DMS 273 (cell line): ENCODE results near the gene SCN4A.
"Not testable (repeated sequence)": the region's sequence is repeated elsewhere in the genome, so short reads cannot be mapped to it uniquely, and the experiment has no call there.

Experiments
- DNase-seq: peaks from one replicate; lab custom pipeline; 2025; ENCODE audit not compliant: unreplicated experiment; lab: John Stamatoyannopoulos, UW

The SCN4A gene

GRCh38 chr17:63986821-63987220, 14.1 kb upstream of the SCN4A start:
- DNase-seq: peak; percentile 42

GRCh38 chr17:63985387-63986140, 12.8 kb upstream of the SCN4A start:
- peak; percentile 38 for DNase-seq

GRCh38 chr17:63984651-63985386, 12.1 kb upstream of the SCN4A start:
- DNase-seq: peak; percentile 84

- peak; percentile 58 for DNase-seq
Observed at GRCh38 chr17:63984236-63984635, 11.5 kb upstream of the SCN4A start.

- DNase-seq: no peak
Observed at GRCh38 chr17:63983320-63983719, 10.6 kb upstream of the SCN4A start.

GRCh38 chr17:63982641-63983040, 9.9 kb upstream of the SCN4A start:
- DNase-seq: not testable (repeated sequence)

GRCh38 chr17:63978272-63979200, 5.8 kb upstream of the SCN4A start:
- no peak for DNase-seq

GRCh38 chr17:63976702-63977101, 4.0 kb upstream of the SCN4A start:
- no peak for DNase-seq

GRCh38 chr17:63975541-63976092, 2.9 kb upstream of the SCN4A start:
- DNase-seq: no peak

- DNase-seq: no peak
Observed at GRCh38 chr17:63974594-63975192, 2.0 kb upstream of the SCN4A start.

GRCh38 chr17:63973930-63974593, 1.3 kb upstream of the SCN4A start:
- peak; percentile 32 for DNase-seq

- no peak for DNase-seq
Observed at GRCh38 chr17:63973247-63973646, 529 bp upstream of the SCN4A start.

- DNase-seq: no peak
Observed at GRCh38 chr17:63969278-63969677, 3.4 kb downstream of the SCN4A start.

GRCh38 chr17:63967953-63968352, 4.8 kb downstream of the SCN4A start:
- no peak for DNase-seq

GRCh38 chr17:63966646-63967264, 6.0 kb downstream of the SCN4A start:
- no peak for DNase-seq

GRCh38 chr17:63963123-63963522, 9.6 kb downstream of the SCN4A start:
- no peak for DNase-seq

- no peak for DNase-seq
Observed at GRCh38 chr17:63962298-63962744, 10.4 kb downstream of the SCN4A start.

- DNase-seq: peak; percentile 42
Observed at GRCh38 chr17:63961355-63962212, 11.1 kb downstream of the SCN4A start.

- DNase-seq: no peak
Observed at GRCh38 chr17:63960430-63960829, 12.3 kb downstream of the SCN4A start.
